Fibroblast of lung (primary cell): ENCODE data around the gene DTX2.
"Not testable (repeated sequence)": the region's sequence is repeated elsewhere in the genome, so short reads cannot be mapped to it uniquely, and the experiment has no call there.

Experiments
- EZH2 ChIP-seq: IDR thresholded peaks from 2 replicates; pipeline ENCODE4 v1.5.1; 2012; ENCODE audit warnings: low read length, control low read depth, mild to moderate bottlenecking; ENCODE audit errors: missing control alignments
- TF ChIP-seq, protein P1 (sequence below), 2 donors: IDR thresholded peaks in 1 of 2; conservative IDR thresholded peaks in 1 of 2; 1 replicate in 1 of 2; 2 replicates in 1 of 2; pipeline ENCODE4 v1.5.1; 2011 to 2012; ENCODE audit warnings: low read length in 2 of 2, control low read depth in 1 of 2, inconsistent platforms in 1 of 2, low read depth in 1 of 2, mild to moderate bottlenecking in 1 of 2

- TF ChIP-seq, protein P1, sequence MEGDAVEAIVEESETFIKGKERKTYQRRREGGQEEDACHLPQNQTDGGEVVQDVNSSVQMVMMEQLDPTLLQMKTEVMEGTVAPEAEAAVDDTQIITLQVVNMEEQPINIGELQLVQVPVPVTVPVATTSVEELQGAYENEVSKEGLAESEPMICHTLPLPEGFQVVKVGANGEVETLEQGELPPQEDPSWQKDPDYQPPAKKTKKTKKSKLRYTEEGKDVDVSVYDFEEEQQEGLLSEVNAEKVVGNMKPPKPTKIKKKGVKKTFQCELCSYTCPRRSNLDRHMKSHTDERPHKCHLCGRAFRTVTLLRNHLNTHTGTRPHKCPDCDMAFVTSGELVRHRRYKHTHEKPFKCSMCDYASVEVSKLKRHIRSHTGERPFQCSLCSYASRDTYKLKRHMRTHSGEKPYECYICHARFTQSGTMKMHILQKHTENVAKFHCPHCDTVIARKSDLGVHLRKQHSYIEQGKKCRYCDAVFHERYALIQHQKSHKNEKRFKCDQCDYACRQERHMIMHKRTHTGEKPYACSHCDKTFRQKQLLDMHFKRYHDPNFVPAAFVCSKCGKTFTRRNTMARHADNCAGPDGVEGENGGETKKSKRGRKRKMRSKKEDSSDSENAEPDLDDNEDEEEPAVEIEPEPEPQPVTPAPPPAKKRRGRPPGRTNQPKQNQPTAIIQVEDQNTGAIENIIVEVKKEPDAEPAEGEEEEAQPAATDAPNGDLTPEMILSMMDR (conservative IDR thresholded peaks at IDR 0.05 in 1 of 2, IDR thresholded peaks at IDR 0.05 in 1 of 2; ENCODE audit: low read depth in 1 of 2, low read length in 2 of 2), result not testable (repeated sequence)
- not testable (repeated sequence) for TF ChIP-seq EZH2
These were observed 40.4 kb upstream of the DTX2 start for GRCh38 chr7:76421097-76421496.
